Gastroesophageal sphincter (tissue), 3 donors: ENCODE data around the gene MUC5B.

Experiments
- CTCF ChIP-seq, 4 experiments: fragments of 200-600 bp in 2 of 4; fragments of 450-650 bp in 2 of 4; sonication (generic) in 1 of 4; IDR thresholded peaks; one replicate each; pipeline ENCODE4 v1.5.1; 2017 to 2019; ENCODE audit warnings: antibody characterized with exemption in 4 of 4, mild to moderate bottlenecking in 2 of 4, moderate library complexity in 2 of 4
- POLR2A ChIP-seq, 2 donors: fragments of 450-650 bp; IDR thresholded peaks; one replicate each; pipeline ENCODE4 v1.6.1; 2017; ENCODE audit warnings: antibody characterized with exemption in 2 of 2, mild to moderate bottlenecking in 2 of 2, moderate library complexity in 1 of 2

- no peak for TF ChIP-seq CTCF (IDR thresholded peaks at IDR 0.05)
- TF ChIP-seq POLR2A (IDR thresholded peaks at IDR 0.05) = no peak
Measured at GRCh38 chr11:1292018-1292643, 69.3 kb downstream of the MUC5B start.
